ENCODE results near the gene CBY2.

GRCh38 chr13:45674908-45675307, 27.2 kb upstream of the CBY2 start:
- TF ChIP-seq ZNF274 (IDR thresholded peaks at IDR 0.05; ENCODE audit: low read depth, low read length) (no peak), SUZ12 (IDR thresholded peaks at IDR 0.05; ENCODE audit: extremely low read depth, insufficient read depth, insufficient read length) (no peak), YY1 (IDR thresholded peaks at IDR 0.05; ENCODE audit: insufficient read depth, insufficient read length) (no peak)
